ENCODE measurements around the gene PPP1R27.
A peak's percentile ranks its signal among the peaks of the same experiment; 100 is the strongest.
"Not testable (repeated sequence)": the region's sequence is repeated elsewhere in the genome, so short reads cannot be mapped to it uniquely, and the experiment has no call there.

PPP1R27 gene

GRCh38 chr17:81840826-81841778 lies 6.3 kb upstream of the PPP1R27 start:
- DNase-seq = peak; percentile 33 to 61 (median 38)

GRCh38 chr17:81840059-81840458 lies 5.2 kb upstream of the PPP1R27 start:
- DNase-seq = not testable (repeated sequence)

- no peak for DNase-seq
Measured at GRCh38 chr17:81839301-81839700, 4.5 kb upstream of the PPP1R27 start.

GRCh38 chr17:81838753-81839255 lies 4.0 kb upstream of the PPP1R27 start:
- no peak for DNase-seq

GRCh38 chr17:81837641-81838040 lies 2.8 kb upstream of the PPP1R27 start:
- DNase-seq = peak; percentile 73 to 89 (median 79)

- no peak for DNase-seq
Measured at GRCh38 chr17:81833921-81834830, 674 bp downstream of the PPP1R27 start.

- DNase-seq = peak; percentile 98 to 100 (median 98)
Measured at GRCh38 chr17:81833160-81833920, 1.5 kb downstream of the PPP1R27 start, which contains the start of gene MCRIP1. MCRIP1 (minus strand) TSS chr17:81833291; CDS start chr17:81824506, 8,785 bp downstream.

- peak; percentile 37 to 71 (median 54) for DNase-seq
Measured at GRCh38 chr17:81832608-81833159, 2.2 kb downstream of the PPP1R27 start.

GRCh38 chr17:81831957-81832607 lies 2.8 kb downstream of the PPP1R27 start:
- peak; percentile 86 to 94 (median 91) for DNase-seq

- DNase-seq = peak in 1 of 4 experiments; percentile 11
Measured at GRCh38 chr17:81831563-81831956, 3.3 kb downstream of the PPP1R27 start.

- DNase-seq = no peak
Measured at GRCh38 chr17:81829858-81830257, 5.0 kb downstream of the PPP1R27 start.

- DNase-seq = no peak
Measured at GRCh38 chr17:81828656-81829055, 6.2 kb downstream of the PPP1R27 start.

GRCh38 chr17:81825841-81826466 lies 8.9 kb downstream of the PPP1R27 start:
- DNase-seq = no peak

- DNase-seq = no peak
Measured at GRCh38 chr17:81824595-81824994, 10.3 kb downstream of the PPP1R27 start.

- DNase-seq = no peak
Measured at GRCh38 chr17:81823820-81824550, 10.9 kb downstream of the PPP1R27 start.

- no peak for DNase-seq
Measured at GRCh38 chr17:81822996-81823819, 11.6 kb downstream of the PPP1R27 start.

GRCh38 chr17:81822312-81822637 lies 12.6 kb downstream of the PPP1R27 start:
- DNase-seq = no peak

GRCh38 chr17:81821603-81822311 lies 13.1 kb downstream of the PPP1R27 start:
- DNase-seq = peak; percentile 65 to 81 (median 72)
